Urothelium cell line (cell line): ENCODE results near the gene HINT1.
"Not testable (repeated sequence)": the region's sequence is repeated elsewhere in the genome, so short reads cannot be mapped to it uniquely, and the experiment has no call there.

Experiments
- DNase-seq: peaks from one replicate; pipeline ENCODE4 v3.0.0; 2011; ENCODE audit warnings: low spot score, mixed read lengths
- FAIRE-seq: peaks from 2 replicates; lab custom pipeline; 2011; peaks lifted over from hg19 to GRCh38; lab: Jason Lieb, UNC

Gene HINT1

GRCh38 chr5:131165119-131165727 lies at the start of gene HINT1:
HINT1 (minus strand) TSS chr5:131165256; CDS start chr5:131165205, 51 bp downstream.
- DNase-seq (peak; percentile 97), FAIRE-seq (peak; percentile 62)

GRCh38 chr5:131214609-131215227 lies 49.7 kb upstream of the HINT1 start:
- FAIRE-seq = no peak

GRCh38 chr5:131212471-131213021 lies 47.5 kb upstream of the HINT1 start:
- no peak for FAIRE-seq
- no peak for DNase-seq

More at GRCh38 chr5:131214609-131215227, 49.7 kb upstream of the HINT1 start:
- DNase-seq = no peak

GRCh38 chr5:131211669-131212068 lies 46.6 kb upstream of the HINT1 start:
- DNase-seq = no peak
- no peak for FAIRE-seq

GRCh38 chr5:131210151-131210510 lies 45.1 kb upstream of the HINT1 start:
- FAIRE-seq (no peak), DNase-seq (no peak)

- FAIRE-seq (no peak), DNase-seq (no peak)
These were observed 44.6 kb upstream of the HINT1 start for GRCh38 chr5:131209506-131210150.

- DNase-seq (no peak), FAIRE-seq (no peak)
These were observed 44.1 kb upstream of the HINT1 start for GRCh38 chr5:131209175-131209505.

GRCh38 chr5:131206772-131207171 lies 41.7 kb upstream of the HINT1 start:
- FAIRE-seq (no peak), DNase-seq (no peak)

GRCh38 chr5:131206061-131206460 lies 41.0 kb upstream of the HINT1 start:
- no peak for FAIRE-seq
- DNase-seq = no peak

- DNase-seq (no peak), FAIRE-seq (no peak)
These were observed 39.9 kb upstream of the HINT1 start for GRCh38 chr5:131204964-131205363.

- DNase-seq (no peak), FAIRE-seq (no peak)
These were observed 35.5 kb upstream of the HINT1 start for GRCh38 chr5:131200560-131200959.

- DNase-seq = no peak
- no peak for FAIRE-seq
These were observed 33.6 kb upstream of the HINT1 start for GRCh38 chr5:131198625-131199024.

GRCh38 chr5:131196331-131196730 lies 31.3 kb upstream of the HINT1 start:
- FAIRE-seq (no peak), DNase-seq (no peak)

GRCh38 chr5:131195696-131196095 lies 30.6 kb upstream of the HINT1 start:
- FAIRE-seq (no peak), DNase-seq (no peak)

- no peak for FAIRE-seq
These were observed 29.7 kb upstream of the HINT1 start for GRCh38 chr5:131194725-131195124.

GRCh38 chr5:131193897-131194296 lies 28.8 kb upstream of the HINT1 start:
- FAIRE-seq, DNase-seq: not testable (repeated sequence)

More at GRCh38 chr5:131194725-131195124, 29.7 kb upstream of the HINT1 start:
- DNase-seq = no peak

GRCh38 chr5:131193106-131193505 lies 28.1 kb upstream of the HINT1 start:
- no peak for FAIRE-seq

GRCh38 chr5:131186561-131187256 lies 21.7 kb upstream of the HINT1 start:
- DNase-seq (no peak), FAIRE-seq (no peak)

More at GRCh38 chr5:131193106-131193505, 28.1 kb upstream of the HINT1 start:
- no peak for DNase-seq

GRCh38 chr5:131185523-131186104 lies 20.6 kb upstream of the HINT1 start:
- FAIRE-seq (no peak), DNase-seq (no peak)

GRCh38 chr5:131182839-131183238 lies 17.8 kb upstream of the HINT1 start:
- DNase-seq = no peak
- no peak for FAIRE-seq

GRCh38 chr5:131180407-131180806 lies 15.4 kb upstream of the HINT1 start:
- no peak for FAIRE-seq
- no peak for DNase-seq
